A549 (cell line): ENCODE measurements around the gene DDX1. TPM values are rescaled to one million over a fixed set of nuclear protein-coding genes. Genes with fewer than 3 reads are reported as not detected.

Source experiments
- ATAC-seq, 2 experiments: fragments of 200-7000 bp in 1 of 2; fragments of >200 bp in 1 of 2; cut with Nextera tagmentation in 1 of 2; cut with Tn5 transposase in 1 of 2; 3 replicates each; pipeline versions ENCODE4 v1.8.0 to v1.9.1; 2018 to 2020; ENCODE audit warnings: mild to moderate bottlenecking in 1 of 2, moderate library complexity in 1 of 2
- CTCF ChIA-PET: fragments of 300-600 bp; sonication (Branson Sonifier 250); formaldehyde crosslinking; extraction: SDS; loops from one replicate; lab custom pipeline; 2021; ENCODE audit warnings: antibody characterized with exemption, inconsistent platforms; lab: Yijun Ruan, JAX
- POLR2A ChIA-PET: fragments of 350-600 bp; formaldehyde crosslinking; extraction: SDS; loops from one replicate; lab custom pipeline; 2021; ENCODE audit warnings: antibody characterized with exemption, inconsistent platforms; lab: Yijun Ruan, JAX
- DNase-seq, 2 experiments: peaks; one replicate each; pipeline versions ENCODE4 v3.0.0 to v3.0.0-alpha.2; 2011 to 2016; ENCODE audit warnings: low read depth in 1 of 2, low spot score in 1 of 2
- FAIRE-seq: peaks from 2 replicates; lab custom pipeline; 2011; peaks lifted over from hg19 to GRCh38; lab: Jason Lieb, UNC
- H3K27ac ChIP-seq, 2 experiments: fragments of >200 bp; sonication (Bioruptor Twin); formaldehyde crosslinking; 3 replicates each; pipeline ENCODE4 v1.5.1; 2016 to 2017
- H3K4me1 ChIP-seq: fragments of >200 bp; sonication (Bioruptor Twin); formaldehyde crosslinking; 3 replicates; pipeline ENCODE4 v1.6.1; 2016
- H3K4me2 ChIP-seq: fragments of >200 bp; sonication (Bioruptor Twin); formaldehyde crosslinking; 3 replicates; pipeline ENCODE4 v1.6.1; 2016
- H3K4me3 ChIP-seq: fragments of >200 bp; sonication (Bioruptor Twin); formaldehyde crosslinking; 3 replicates; pipeline ENCODE4 v1.5.1; 2016
- H3K9me3 ChIP-seq: fragments of >200 bp; sonication (Bioruptor Twin); formaldehyde crosslinking; 3 replicates; pipeline ENCODE4 v1.6.1; 2016
- BHLHE40 ChIP-seq: IDR thresholded peaks from 2 replicates; pipeline ENCODE4 v1.6.1; 2012; ENCODE audit warnings: low read depth, low read length, inconsistent platforms
- CBX2 ChIP-seq: fragments of 200-600 bp; sonication (generic); IDR thresholded peaks from 2 replicates; pipeline ENCODE4 v1.6.1; 2016; ENCODE audit warnings: low read depth, mild to moderate bottlenecking, borderline replicate concordance
- CEBPB ChIP-seq, 2 experiments: fragments of >200 bp in 1 of 2; sonication (Bioruptor Twin) in 1 of 2; formaldehyde crosslinking in 1 of 2; IDR thresholded peaks; 2 replicates each; pipeline ENCODE4 v1.6.1; 2012 to 2016
- CHD2 ChIP-seq: fragments of 150-350 bp; IDR thresholded peaks from 2 replicates; pipeline ENCODE4 v1.6.1; 2014; ENCODE audit warnings: low read length; ENCODE audit not compliant: partially characterized antibody
- CHD4 ChIP-seq: fragments of 200-600 bp; sonication (generic); IDR thresholded peaks from 2 replicates; pipeline ENCODE4 v1.6.1; 2016; ENCODE audit warnings: antibody characterized with exemption, mild to moderate bottlenecking, borderline replicate concordance
- EHF ChIP-seq: fragments of 250-450 bp; sonication (Bioruptor Pico); IDR thresholded peaks from 2 replicates; pipeline ENCODE4 v1.5.0; 2020; ENCODE audit warnings: mild to moderate bottlenecking
- ESRRA ChIP-seq: fragments of 150-350 bp; IDR thresholded peaks from 2 replicates; pipeline ENCODE4 v1.6.1; 2014; ENCODE audit warnings: mild to moderate bottlenecking, low read length, borderline replicate concordance
- GATA3 ChIP-seq: IDR thresholded peaks from 2 replicates; pipeline ENCODE4 v1.6.1; 2012; ENCODE audit warnings: borderline replicate concordance
- HMGXB4 ChIP-seq: fragments of 250-450 bp; sonication (Bioruptor Pico); IDR thresholded peaks from 2 replicates; pipeline ENCODE4 v1.5.0; 2021; ENCODE audit warnings: mild to moderate bottlenecking, moderate library complexity, borderline replicate concordance
- HOXA7 ChIP-seq: fragments of 250-450 bp; sonication (Bioruptor Pico); IDR thresholded peaks from 2 replicates; pipeline ENCODE4 v1.5.0; 2020; ENCODE audit warnings: mild to moderate bottlenecking, moderate library complexity
- MAFK ChIP-seq: fragments of 450-650 bp; IDR thresholded peaks from 2 replicates; pipeline ENCODE4 v1.6.1; 2014; ENCODE audit not compliant: partially characterized antibody
- NR3C1 ChIP-seq: fragments of >200 bp; sonication (Bioruptor Twin); formaldehyde crosslinking; IDR thresholded peaks from 3 replicates; pipeline ENCODE4 v1.6.1; 2017
- RARB ChIP-seq: fragments of 250-450 bp; sonication (Bioruptor Pico); IDR thresholded peaks from 2 replicates; pipeline ENCODE4 v1.8.0; 2021; ENCODE audit warnings: mild to moderate bottlenecking, moderate library complexity
- RFX5 ChIP-seq: fragments of 450-650 bp; IDR thresholded peaks from 2 replicates; pipeline ENCODE4 v1.7.1; 2014; ENCODE audit warnings: antibody characterized with exemption, mild to moderate bottlenecking, moderate library complexity
- RNF2 ChIP-seq: fragments of 200-600 bp; sonication (generic); IDR thresholded peaks from 2 replicates; pipeline ENCODE4 v1.6.1; 2016; ENCODE audit warnings: low read depth, mild to moderate bottlenecking, antibody characterized with exemption, moderate library complexity, borderline replicate concordance
- SREBF2 ChIP-seq: fragments of 450-650 bp; IDR thresholded peaks from 2 replicates; pipeline ENCODE4 v1.6.1; 2014; ENCODE audit warnings: mild to moderate bottlenecking, moderate library complexity
- TP53 ChIP-seq: fragments of 250-450 bp; sonication (Bioruptor Pico); IDR thresholded peaks from 2 replicates; pipeline ENCODE4 v1.5.0; 2021; ENCODE audit warnings: mild to moderate bottlenecking, moderate library complexity
- WGBS: methylation state at CpG from one replicate; pipeline ENCODE4 v1.1.6; 2017; ENCODE audit errors: missing lambda C conversion rate; 5-methylcytosine and 5-hydroxymethylcytosine counted together
- polyA plus RNA-seq, 4 experiments: library from polyadenylated mRNA; depleted of rRNA in 3 of 4; stranded (reverse); fragments of >200 nt; fragmentation: RNase III in 1 of 4; extraction: RNeasy Plus Mini Kit Qiagen cat#74134 plus additional on column Dnase treatment in 1 of 4; gene quantifications; 2 replicates in 3 of 4; 3 replicates in 1 of 4; pipeline ENCODE4 v1.2.3, GENCODE V29; 2011 to 2017
- TF ChIP-seq, protein P1 (sequence below): IDR thresholded peaks from 2 replicates; pipeline ENCODE4 v1.6.1; 2012
- TF ChIP-seq, protein P2 (sequence below): fragments of >200 bp; sonication (Bioruptor Twin); formaldehyde crosslinking; IDR thresholded peaks from 3 replicates; pipeline ENCODE4 v1.5.1; 2016

DDX1 gene
- polyA plus RNA-seq, 2 of the 4 experiments (the other 2 are of a cell fraction) = 157 to 214 TPM

DNA sequence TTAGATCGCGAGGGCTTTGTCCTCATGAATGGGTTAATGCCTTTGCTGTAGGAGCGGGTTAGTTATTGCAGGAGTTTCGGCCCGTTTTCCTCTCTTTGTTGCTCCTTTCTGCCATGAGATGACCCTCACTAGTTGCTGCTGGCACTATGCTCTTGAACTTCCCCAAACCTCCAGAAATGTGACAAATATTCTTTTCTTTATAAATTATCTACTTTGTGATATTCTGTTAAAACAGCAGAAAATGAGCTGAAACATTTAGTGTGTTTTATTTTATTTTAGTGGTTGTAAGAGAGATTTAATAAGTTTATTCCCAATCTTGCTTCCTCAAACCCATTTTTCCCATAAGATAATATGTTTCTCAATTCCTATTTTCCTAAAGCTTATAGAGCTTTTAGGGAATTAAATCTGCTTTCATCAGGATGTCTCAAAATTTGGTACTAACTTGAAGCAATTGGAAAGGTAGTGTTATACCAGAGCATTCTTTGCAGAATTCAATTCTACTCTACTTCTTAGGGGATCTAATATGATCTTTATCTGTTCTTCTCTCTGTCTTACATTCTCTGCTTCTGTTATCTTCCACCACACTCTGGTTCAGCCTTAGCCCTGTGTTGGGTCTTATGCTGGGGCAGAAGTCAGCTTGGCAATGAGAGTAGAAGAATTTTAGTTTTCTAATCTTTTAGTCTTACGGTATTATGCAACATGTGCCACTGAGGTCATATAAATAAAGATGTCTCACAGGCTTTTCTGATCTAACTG lies 23.1 kb downstream of the DDX1 start (continued):
- no peak for TF ChIP-seq HMGXB4 (CRISPR knock-in tag)

- H3K4me2 ChIP-seq = no peak overlapping the region
Measured at GRCh38 chr2:15615301-15615920, 23.7 kb downstream of the DDX1 start.

GRCh38 chr2:15616429-15616828 lies 24.8 kb downstream of the DDX1 start:
- no peak for FAIRE-seq
- ATAC-seq = no peak
- TF ChIP-seq HOXA7 (CRISPR knock-in tag) = no peak
- no peak for TF ChIP-seq TP53 (CRISPR knock-in tag)
- no peak for TF ChIP-seq SREBF2
- TF ChIP-seq, protein P1, sequence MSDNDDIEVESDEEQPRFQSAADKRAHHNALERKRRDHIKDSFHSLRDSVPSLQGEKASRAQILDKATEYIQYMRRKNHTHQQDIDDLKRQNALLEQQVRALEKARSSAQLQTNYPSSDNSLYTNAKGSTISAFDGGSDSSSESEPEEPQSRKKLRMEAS = no peak
- no peak for TF ChIP-seq RARB
- TF ChIP-seq CBX2 = no peak
- no peak for TF ChIP-seq CEBPB (IDR thresholded peaks at IDR 0.05)
- TF ChIP-seq ESRRA = no peak
- no peak for TF ChIP-seq RFX5
- no peak for TF ChIP-seq GATA3
- TF ChIP-seq MAFK = no peak
- no peak for TF ChIP-seq BHLHE40
- TF ChIP-seq EHF (CRISPR knock-in tag) = no peak
- no peak for TF ChIP-seq RNF2
- no peak for TF ChIP-seq CHD2
- TF ChIP-seq, protein P2, sequence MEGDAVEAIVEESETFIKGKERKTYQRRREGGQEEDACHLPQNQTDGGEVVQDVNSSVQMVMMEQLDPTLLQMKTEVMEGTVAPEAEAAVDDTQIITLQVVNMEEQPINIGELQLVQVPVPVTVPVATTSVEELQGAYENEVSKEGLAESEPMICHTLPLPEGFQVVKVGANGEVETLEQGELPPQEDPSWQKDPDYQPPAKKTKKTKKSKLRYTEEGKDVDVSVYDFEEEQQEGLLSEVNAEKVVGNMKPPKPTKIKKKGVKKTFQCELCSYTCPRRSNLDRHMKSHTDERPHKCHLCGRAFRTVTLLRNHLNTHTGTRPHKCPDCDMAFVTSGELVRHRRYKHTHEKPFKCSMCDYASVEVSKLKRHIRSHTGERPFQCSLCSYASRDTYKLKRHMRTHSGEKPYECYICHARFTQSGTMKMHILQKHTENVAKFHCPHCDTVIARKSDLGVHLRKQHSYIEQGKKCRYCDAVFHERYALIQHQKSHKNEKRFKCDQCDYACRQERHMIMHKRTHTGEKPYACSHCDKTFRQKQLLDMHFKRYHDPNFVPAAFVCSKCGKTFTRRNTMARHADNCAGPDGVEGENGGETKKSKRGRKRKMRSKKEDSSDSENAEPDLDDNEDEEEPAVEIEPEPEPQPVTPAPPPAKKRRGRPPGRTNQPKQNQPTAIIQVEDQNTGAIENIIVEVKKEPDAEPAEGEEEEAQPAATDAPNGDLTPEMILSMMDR = no peak
- TF ChIP-seq CHD4 = no peak
- no peak for TF ChIP-seq NR3C1
- TF ChIP-seq, all 56 proteins: peak for 0
- Histone ChIP-seq H3K4me2 (no peak overlapping the region), H3K4me3 (no peak overlapping the region), H3K4me1 (no peaks in the 10 kb centered on the region), H3K27ac (no peak overlapping the region), H3K9me3 (no peaks in the 10 kb centered on the region)
- 90% methylated on average over 4 of the region's 4 CpGs for WGBS
- POLR2A ChIA-PET = no interaction called here
- no peak for DNase-seq
- CTCF ChIA-PET = no interaction called here

More at GRCh38 chr2:15615301-15615920, 23.7 kb downstream of the DDX1 start:
- 90% methylated on average over 3 of the region's 3 CpGs for WGBS
- FAIRE-seq = no peak
- Histone ChIP-seq H3K4me1 (no peaks in the 10 kb centered on the region), H3K9me3 (no peaks in the 10 kb centered on the region), H3K27ac (no peak overlapping the region), H3K4me3 (no peak overlapping the region)
- DNase-seq = no peak
- CTCF ChIA-PET = no interaction called here
- no peak for ATAC-seq
- POLR2A ChIA-PET = no interaction called here
- TF ChIP-seq RFX5 = no peak
- TF ChIP-seq, all 56 proteins: peak for 0
